ENCODE results near the gene SLC66A2.

Gene SLC66A2

GRCh38 chr18:79855147-79855933 is 96.1 kb downstream of the SLC66A2 start:
- ChIA-PET POLR2A (no interaction called here), CTCF (no interaction called here)
- DNase-seq (ENCODE audit: low read depth, low spot score), result no peak

GRCh38 chr18:79853993-79854364 is 97.5 kb downstream of the SLC66A2 start:
- ChIA-PET CTCF (no interaction called here), POLR2A (no interaction called here)
- TF ChIP-seq CTCF (IDR thresholded peaks at IDR 0.05; ENCODE audit: insufficient read depth, low read length, missing control alignments), result no peak
- H3K4me3 ChIP-seq (ENCODE audit: low read depth, low read length), result no peak overlapping the region
- no peak for DNase-seq (ENCODE audit: low read depth, low spot score)

More at GRCh38 chr18:79855147-79855933, 96.1 kb downstream of the SLC66A2 start:
- no peak overlapping the region for H3K4me3 ChIP-seq (ENCODE audit: low read depth, low read length)
- no peak for TF ChIP-seq CTCF (IDR thresholded peaks at IDR 0.05; ENCODE audit: insufficient read depth, low read length, missing control alignments)

GRCh38 chr18:79853303-79853992 is 98.0 kb downstream of the SLC66A2 start:
- no peak for DNase-seq (ENCODE audit: low read depth, low spot score)
- CTCF ChIA-PET, result no interaction called here
- POLR2A ChIA-PET, result no interaction called here
- no peak for TF ChIP-seq CTCF (IDR thresholded peaks at IDR 0.05; ENCODE audit: insufficient read depth, low read length, missing control alignments)
- no peak overlapping the region for H3K4me3 ChIP-seq (ENCODE audit: low read depth, low read length)

- H3K4me3 ChIP-seq (ENCODE audit: low read depth, low read length), result no peak overlapping the region
- no peak for DNase-seq (ENCODE audit: low read depth, low spot score)
- ChIA-PET POLR2A (no interaction called here), CTCF (no interaction called here)
- no peak for TF ChIP-seq CTCF (IDR thresholded peaks at IDR 0.05; ENCODE audit: insufficient read depth, low read length, missing control alignments)
These were observed 98.7 kb downstream of the SLC66A2 start for GRCh38 chr18:79852561-79853302.
